Body of pancreas (tissue), 4 donors: Measurements from ENCODE around the gene VPS26B. TPM values are rescaled to one million over a fixed set of nuclear protein-coding genes. Genes with fewer than 3 reads are reported as not detected.

ENCODE experiments used
- ATAC-seq: fragments of 150-250 bp; one replicate; pipeline ENCODE4 v1.9.1; 2016
- DNase-seq, 4 donors: peaks; one replicate each; pipeline ENCODE4 v3.0.0-alpha.2; 2019
- H3K27ac ChIP-seq, 4 donors: fragments of 200-600 bp; sonication (generic); 1 replicate in 3 of 4; 2 replicates in 1 of 4; pipeline versions ENCODE4 v1.5.1 to v1.6.1; 2016 to 2019; ENCODE audit warnings: mild to moderate bottlenecking in 1 of 4, mixed read lengths in 1 of 4, moderate library complexity in 1 of 4
- H3K27me3 ChIP-seq, 2 donors: fragments of 200-600 bp; sonication (generic); one replicate each; pipeline ENCODE4 v1.6.0; 2016; ENCODE audit warnings: mild to moderate bottlenecking in 1 of 2
- H3K36me3 ChIP-seq, 2 donors: fragments of 200-600 bp; sonication (generic); replicated peaks in 1 of 2; 2 replicates each; pipeline ENCODE4 v1.5.1; 2016; ENCODE audit warnings: low read depth in 2 of 2; ENCODE audit not compliant: insufficient read depth in 1 of 2
- H3K4me1 ChIP-seq: fragments of 200-600 bp; sonication (generic); one replicate; pipeline ENCODE4 v1.6.0; 2016
- H3K4me3 ChIP-seq, 2 donors: fragments of 200-600 bp; sonication (generic); 1 replicate in 1 of 2; 2 replicates in 1 of 2; pipeline ENCODE4 v1.5.1; 2016 to 2019
- H3K9me3 ChIP-seq, 3 donors: fragments of 200-600 bp; sonication (generic); 1 replicate in 2 of 3; 2 replicates in 1 of 3; pipeline ENCODE4 v1.5.1; 2016
- CTCF ChIP-seq, 7 experiments: fragments of 450-650 bp in 4 of 7; fragments of 200-600 bp in 3 of 7; sonication (generic) in 3 of 7; IDR thresholded peaks; one replicate each; pipeline ENCODE4 v1.5.1; 2016 to 2019; ENCODE audit warnings: antibody characterized with exemption in 7 of 7
- POLR2A ChIP-seq, 3 donors: fragments of 450-650 bp; IDR thresholded peaks; one replicate each; pipeline ENCODE4 v1.6.1; 2016; ENCODE audit warnings: antibody characterized with exemption in 3 of 3, mild to moderate bottlenecking in 2 of 3
- WGBS, 2 donors: methylation state at CpG; one replicate each; pipeline ENCODE4 v1.1.5; 2017; 5-methylcytosine and 5-hydroxymethylcytosine counted together
- intact Hi-C: fragments of 100-400 bp; cut with DNase I; formaldehyde crosslinking; loops from one replicate; pipeline ENCODE4 v1.15.1; 2023
- total RNA-seq, 2 donors: library from RNA; depleted of rRNA; stranded (reverse); fragments of >200 nt; gene quantifications; one replicate each; pipeline ENCODE4 v1.1.0, GENCODE V29; 2016

Gene VPS26B
- total RNA-seq, 2 donors from 2014 or later = 23.7 to 34.8 TPM

- peaks cover 0 to 16% of the 10 kb centered on the region in 2 donors for H3K36me3 ChIP-seq
- DNase-seq (no peak), ATAC-seq (no peak)
- H3K27ac ChIP-seq = no peak overlapping the region
- intact Hi-C loops = no loop called here
- WGBS, 2 donors = 72 to 75% methylated on average over 7 of the region's 7 CpGs
- no peaks in the 10 kb centered on the region for H3K27me3 ChIP-seq
- TF ChIP-seq POLR2A (IDR thresholded peaks at IDR 0.05) (no peak), CTCF (IDR thresholded peaks at IDR 0.05) (no peak)
- H3K4me1 ChIP-seq = peaks cover 9% of the 10 kb centered on the region
- no peaks in the 10 kb centered on the region for H3K9me3 ChIP-seq
- H3K4me3 ChIP-seq = no peak overlapping the region
Observed at GRCh38 chr11:134248910-134249480, 24.5 kb downstream of the VPS26B start.

GRCh38 chr11:134250246-134250645 lies 25.8 kb downstream of the VPS26B start:
- peaks cover 0 to 16% of the 10 kb centered on the region in 2 donors for H3K36me3 ChIP-seq
- TF ChIP-seq POLR2A (IDR thresholded peaks at IDR 0.05) = no peak
- no peak for TF ChIP-seq CTCF (IDR thresholded peaks at IDR 0.05)
- intact Hi-C loops = no loop called here
- no peak overlapping the region for H3K4me3 ChIP-seq
- H3K9me3 ChIP-seq = no peaks in the 10 kb centered on the region
- DNase-seq (no peak), ATAC-seq (no peak)
- peaks cover 19% of the 10 kb centered on the region for H3K4me1 ChIP-seq
- WGBS, 2 donors = 84 to 91% methylated on average over 3 of the region's 3 CpGs
- no peaks in the 10 kb centered on the region for H3K27me3 ChIP-seq
- H3K27ac ChIP-seq = no peak overlapping the region

- no peak for DNase-seq
- intact Hi-C loops = no loop called here
- no peaks in the 10 kb centered on the region for H3K9me3 ChIP-seq
- ATAC-seq = no peak
- no peak overlapping the region for H3K27ac ChIP-seq
- 70 to 77% methylated on average over 2 of the region's 2 CpGs for WGBS, 2 donors
- no peak overlapping the region for H3K4me3 ChIP-seq
- H3K27me3 ChIP-seq = no peaks in the 10 kb centered on the region
- H3K4me1 ChIP-seq = peaks cover 23% of the 10 kb centered on the region
- TF ChIP-seq CTCF (IDR thresholded peaks at IDR 0.05) (no peak), POLR2A (IDR thresholded peaks at IDR 0.05) (no peak)
- H3K36me3 ChIP-seq = peaks cover 0 to 16% of the 10 kb centered on the region in 2 donors
Observed at GRCh38 chr11:134250675-134251074, 26.2 kb downstream of the VPS26B start.

GRCh38 chr11:134252346-134253187 lies 28.1 kb downstream of the VPS26B start:
- intact Hi-C loops = no loop called here
- 1 to 2% methylated on average over 27 of the region's 27 CpGs for WGBS, 2 donors

More at GRCh38 chr11:134252346-134253187, 28.1 kb downstream of the VPS26B start:
- no peaks in the 10 kb centered on the region for H3K9me3 ChIP-seq
- peak overlapping the region; percentile 85 to 86 for H3K4me3 ChIP-seq
- H3K27me3 ChIP-seq = no peaks in the 10 kb centered on the region
- ATAC-seq (no peak), DNase-seq (peak in 3 of 4 donors; percentile 22 to 26 (median 23))
- peak overlapping the region; percentile 19 to 77 (median 42) for H3K27ac ChIP-seq
- peaks cover 0 to 11% of the 10 kb centered on the region in 2 donors for H3K36me3 ChIP-seq
- TF ChIP-seq POLR2A (IDR thresholded peaks at IDR 0.05) = no peak
- TF ChIP-seq CTCF (IDR thresholded peaks at IDR 0.05) = no peak
- H3K4me1 ChIP-seq = peaks cover 24% of the 10 kb centered on the region
